ENCODE measurements around the gene PIK3CG. TPM values are rescaled to one million over a fixed set of nuclear protein-coding genes. Genes with fewer than 3 reads are reported as not detected.

Gene PIK3CG
- total RNA-seq, 1 experiment from 2014 or later = 0.13 TPM

DNA sequence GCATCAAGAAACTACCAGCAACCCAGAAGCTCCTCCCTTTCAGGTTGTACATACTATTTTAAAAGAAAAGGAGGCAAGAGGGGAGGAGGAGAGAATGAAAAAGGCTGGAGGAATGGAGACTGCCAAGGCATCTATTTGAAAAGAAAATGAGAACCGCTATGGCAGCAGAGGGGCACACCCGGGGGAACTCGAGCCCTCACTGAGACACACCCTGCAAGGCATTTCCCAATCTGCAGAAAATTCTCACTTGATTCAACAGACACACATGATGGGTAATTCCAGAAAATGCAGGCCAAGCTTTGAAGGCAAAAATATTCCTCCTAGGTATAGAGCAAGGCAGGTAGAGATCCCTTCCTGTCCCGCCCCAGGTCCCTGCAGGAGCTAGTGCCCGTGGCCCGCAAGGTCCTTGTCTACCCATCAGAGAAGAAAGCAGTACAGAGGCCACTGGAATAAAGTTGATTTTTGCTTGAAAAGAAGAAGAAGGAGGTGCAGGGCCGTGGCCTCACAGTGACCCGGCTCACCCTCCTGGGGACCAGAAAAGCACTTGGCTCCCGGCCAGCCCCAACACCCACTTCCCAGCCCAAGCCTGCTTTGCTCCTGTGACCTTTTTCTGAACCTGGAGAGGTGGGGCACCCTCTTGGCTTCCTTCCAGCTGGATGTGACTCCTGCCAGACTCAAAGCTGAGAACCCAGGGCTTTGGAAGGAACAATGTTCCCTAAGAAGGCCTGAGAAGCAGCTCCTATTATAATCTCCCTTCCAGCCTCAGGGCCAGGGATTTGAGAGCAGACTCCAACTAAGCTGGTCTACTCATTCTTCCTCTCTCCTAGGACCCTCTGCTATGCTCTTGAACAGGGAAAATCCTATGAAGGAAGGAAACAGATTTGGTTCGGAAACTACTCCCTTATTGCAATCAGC is 6.2 kb upstream of the PIK3CG start:
- Histone ChIP-seq H3K36me3 (ENCODE audit: control insufficient read depth, insufficient read depth, low read length) (no peaks in the 10 kb centered on the region), H3K27ac (ENCODE audit: low read length) (no peak overlapping the region), H3K4me1 (ENCODE audit: control insufficient read depth, insufficient read depth, low read length) (no peaks in the 10 kb centered on the region), H3K9me3 (ENCODE audit: control insufficient read depth, insufficient read depth, low read depth, low read length) (no peaks in the 10 kb centered on the region), H3K4me3 (ENCODE audit: low read depth in 2 of 2, low read length in 2 of 2) (no peak overlapping the region), H3K27me3 (ENCODE audit: control insufficient read depth, insufficient read depth, low read length) (no peaks in the 10 kb centered on the region; the same call in 1 of the 2 replicates)
- no TSS peak for BruUV-seq (replicated peaks)
- TF ChIP-seq TCF7L2 (IDR thresholded peaks at IDR 0.05; ENCODE audit: low read depth, low read length) (no peak), POLR2AphosphoS5 (IDR thresholded peaks at IDR 0.05; ENCODE audit: low read depth, low read length) (no peak), SIN3A (IDR thresholded peaks at IDR 0.05; ENCODE audit: borderline replicate concordance, insufficient read depth, low read depth, low read length) (no peak)
- TF ChIP-seq, protein P1, sequence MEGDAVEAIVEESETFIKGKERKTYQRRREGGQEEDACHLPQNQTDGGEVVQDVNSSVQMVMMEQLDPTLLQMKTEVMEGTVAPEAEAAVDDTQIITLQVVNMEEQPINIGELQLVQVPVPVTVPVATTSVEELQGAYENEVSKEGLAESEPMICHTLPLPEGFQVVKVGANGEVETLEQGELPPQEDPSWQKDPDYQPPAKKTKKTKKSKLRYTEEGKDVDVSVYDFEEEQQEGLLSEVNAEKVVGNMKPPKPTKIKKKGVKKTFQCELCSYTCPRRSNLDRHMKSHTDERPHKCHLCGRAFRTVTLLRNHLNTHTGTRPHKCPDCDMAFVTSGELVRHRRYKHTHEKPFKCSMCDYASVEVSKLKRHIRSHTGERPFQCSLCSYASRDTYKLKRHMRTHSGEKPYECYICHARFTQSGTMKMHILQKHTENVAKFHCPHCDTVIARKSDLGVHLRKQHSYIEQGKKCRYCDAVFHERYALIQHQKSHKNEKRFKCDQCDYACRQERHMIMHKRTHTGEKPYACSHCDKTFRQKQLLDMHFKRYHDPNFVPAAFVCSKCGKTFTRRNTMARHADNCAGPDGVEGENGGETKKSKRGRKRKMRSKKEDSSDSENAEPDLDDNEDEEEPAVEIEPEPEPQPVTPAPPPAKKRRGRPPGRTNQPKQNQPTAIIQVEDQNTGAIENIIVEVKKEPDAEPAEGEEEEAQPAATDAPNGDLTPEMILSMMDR (IDR thresholded peaks at IDR 0.05) = no peak
- TF ChIP-seq, protein P2, sequence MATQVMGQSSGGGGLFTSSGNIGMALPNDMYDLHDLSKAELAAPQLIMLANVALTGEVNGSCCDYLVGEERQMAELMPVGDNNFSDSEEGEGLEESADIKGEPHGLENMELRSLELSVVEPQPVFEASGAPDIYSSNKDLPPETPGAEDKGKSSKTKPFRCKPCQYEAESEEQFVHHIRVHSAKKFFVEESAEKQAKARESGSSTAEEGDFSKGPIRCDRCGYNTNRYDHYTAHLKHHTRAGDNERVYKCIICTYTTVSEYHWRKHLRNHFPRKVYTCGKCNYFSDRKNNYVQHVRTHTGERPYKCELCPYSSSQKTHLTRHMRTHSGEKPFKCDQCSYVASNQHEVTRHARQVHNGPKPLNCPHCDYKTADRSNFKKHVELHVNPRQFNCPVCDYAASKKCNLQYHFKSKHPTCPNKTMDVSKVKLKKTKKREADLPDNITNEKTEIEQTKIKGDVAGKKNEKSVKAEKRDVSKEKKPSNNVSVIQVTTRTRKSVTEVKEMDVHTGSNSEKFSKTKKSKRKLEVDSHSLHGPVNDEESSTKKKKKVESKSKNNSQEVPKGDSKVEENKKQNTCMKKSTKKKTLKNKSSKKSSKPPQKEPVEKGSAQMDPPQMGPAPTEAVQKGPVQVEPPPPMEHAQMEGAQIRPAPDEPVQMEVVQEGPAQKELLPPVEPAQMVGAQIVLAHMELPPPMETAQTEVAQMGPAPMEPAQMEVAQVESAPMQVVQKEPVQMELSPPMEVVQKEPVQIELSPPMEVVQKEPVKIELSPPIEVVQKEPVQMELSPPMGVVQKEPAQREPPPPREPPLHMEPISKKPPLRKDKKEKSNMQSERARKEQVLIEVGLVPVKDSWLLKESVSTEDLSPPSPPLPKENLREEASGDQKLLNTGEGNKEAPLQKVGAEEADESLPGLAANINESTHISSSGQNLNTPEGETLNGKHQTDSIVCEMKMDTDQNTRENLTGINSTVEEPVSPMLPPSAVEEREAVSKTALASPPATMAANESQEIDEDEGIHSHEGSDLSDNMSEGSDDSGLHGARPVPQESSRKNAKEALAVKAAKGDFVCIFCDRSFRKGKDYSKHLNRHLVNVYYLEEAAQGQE (IDR thresholded peaks at IDR 0.05; ENCODE audit: insufficient read depth in 1 of 2, low read depth in 2 of 2, low read length in 1 of 2) = no peak
- CTCF ChIA-PET = no interaction called here
- intact Hi-C loops (cut with micrococcal nuclease; ENCODE audit: unreplicated experiment) = no loop called here
- POLR2A ChIA-PET = no interaction called here
- in situ Hi-C loops (cut with HindIII; ENCODE audit: low pct_unique_long_range_greater_than_20kb, low sequenced_read_pairs) = no loop called here
- ATAC-seq (no peak), DNase-seq (ENCODE audit: low read depth, low spot score) (no peak)

DNA sequence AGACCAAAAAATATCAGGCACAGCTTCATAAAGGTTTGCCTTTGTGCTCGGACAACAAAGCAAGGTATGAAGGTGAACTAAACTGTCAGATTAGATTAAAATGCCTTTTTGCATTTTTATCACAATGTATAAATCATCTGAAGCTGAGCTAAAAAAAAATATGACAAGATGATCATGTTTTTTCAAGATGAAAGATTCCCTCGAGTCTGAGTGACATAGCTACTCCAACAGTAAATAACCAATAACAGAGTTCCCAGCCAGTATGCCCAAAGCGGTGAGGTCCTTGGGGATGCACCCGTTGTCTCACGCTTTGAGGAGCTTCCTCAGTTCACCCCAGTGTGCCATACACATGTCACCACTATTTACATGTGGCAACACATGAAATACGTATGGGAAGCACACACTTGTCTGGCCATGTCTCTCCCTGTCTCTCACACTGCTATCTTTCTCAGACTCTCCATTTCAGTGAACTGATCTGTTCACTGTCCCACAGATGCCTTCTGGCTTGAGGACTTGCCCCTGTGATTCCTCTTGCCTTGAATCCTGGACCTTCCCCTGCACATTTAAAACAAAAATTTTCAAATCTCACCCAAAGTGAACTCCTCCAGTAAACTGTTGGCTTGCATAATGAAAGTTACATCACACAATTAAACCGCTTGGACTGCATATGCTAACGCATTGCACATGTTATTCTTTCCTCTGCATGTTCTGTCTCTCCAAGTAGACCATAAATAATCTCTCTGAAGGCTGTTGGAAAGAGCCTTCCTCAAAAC is 2.6 kb upstream of the PIK3CG start:
- no peaks in the 10 kb centered on the region for H3K9me3 ChIP-seq (ENCODE audit: control insufficient read depth, insufficient read depth, low read depth, low read length)
- H3K27ac ChIP-seq (ENCODE audit: low read length) = no peak overlapping the region
- peaks cover 3% of the 10 kb centered on the region; the same call in 1 of the 2 replicates for H3K27me3 ChIP-seq (ENCODE audit: control insufficient read depth, insufficient read depth, low read length)
- no peaks in the 10 kb centered on the region for H3K36me3 ChIP-seq (ENCODE audit: control insufficient read depth, insufficient read depth, low read length)
- intact Hi-C loops (cut with micrococcal nuclease; ENCODE audit: unreplicated experiment) = no loop called here
- BruUV-seq (replicated peaks) = no TSS peak
- POLR2A ChIA-PET = no interaction called here
- ATAC-seq (no peak), DNase-seq (ENCODE audit: low read depth, low spot score) (no peak)
- in situ Hi-C loops (cut with HindIII; ENCODE audit: low pct_unique_long_range_greater_than_20kb, low sequenced_read_pairs) = no loop called here
- CTCF ChIA-PET = no interaction called here
- TF ChIP-seq SIN3A (IDR thresholded peaks at IDR 0.05; ENCODE audit: borderline replicate concordance, insufficient read depth, low read depth, low read length) = no peak
- TF ChIP-seq, protein P1 (IDR thresholded peaks at IDR 0.05) = no peak
- no peak for TF ChIP-seq TCF7L2 (IDR thresholded peaks at IDR 0.05; ENCODE audit: low read depth, low read length)
- TF ChIP-seq POLR2AphosphoS5 (IDR thresholded peaks at IDR 0.05; ENCODE audit: low read depth, low read length) = no peak
- TF ChIP-seq, protein P2 (IDR thresholded peaks at IDR 0.05; ENCODE audit: insufficient read depth in 1 of 2, low read depth in 2 of 2, low read length in 1 of 2) = no peak
- no peaks in the 10 kb centered on the region for H3K4me1 ChIP-seq (ENCODE audit: control insufficient read depth, insufficient read depth, low read length)
- no peak overlapping the region for H3K4me3 ChIP-seq (ENCODE audit: low read depth in 2 of 2, low read length in 2 of 2)
